ENCODE results near the gene TOMM40L.
A peak's percentile ranks its signal among the peaks of the same experiment; 100 is the strongest.

TOMM40L gene

GRCh38 chr1:161225534-161226319 is at the start of gene TOMM40L:
Gene TOMM40L (plus strand): TSS chr1:161226060. CDS start chr1:161226490, 430 bp downstream.
- DNase-seq (ENCODE audit: low read depth), result peak; percentile 98

DNA sequence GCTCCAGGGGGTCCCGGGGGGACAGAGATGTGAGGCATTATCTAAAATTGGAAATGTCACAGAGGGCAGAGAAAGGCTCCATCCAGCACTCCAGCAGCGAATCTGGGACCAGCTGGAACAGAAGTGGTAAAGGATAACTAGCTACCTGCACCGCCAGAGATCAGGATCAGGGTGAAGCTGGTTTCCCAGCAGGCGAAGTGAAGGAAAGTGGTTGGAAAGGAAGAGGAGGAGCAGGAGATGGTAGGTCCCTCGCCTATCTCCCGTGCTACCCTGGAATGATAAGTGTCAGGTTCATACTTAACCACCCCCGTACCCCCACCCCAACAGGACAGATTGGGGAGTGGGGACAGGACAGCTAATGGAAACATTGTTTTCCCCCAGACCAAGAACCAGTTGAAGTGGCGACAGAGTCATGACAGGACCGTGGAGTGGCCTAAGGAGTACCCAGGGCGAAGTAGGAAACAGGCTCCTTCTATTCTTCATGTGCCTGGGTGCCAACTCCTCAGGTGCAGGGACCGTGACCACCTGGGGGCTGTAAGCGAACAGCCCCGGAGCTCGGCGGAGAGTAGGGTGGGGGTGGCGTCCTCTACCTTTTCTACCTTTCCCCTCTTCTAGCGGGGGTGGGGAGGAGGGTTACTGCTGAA is 49.3 kb upstream of the TOMM40L start:
- no peak for DNase-seq (ENCODE audit: low read depth)

DNA sequence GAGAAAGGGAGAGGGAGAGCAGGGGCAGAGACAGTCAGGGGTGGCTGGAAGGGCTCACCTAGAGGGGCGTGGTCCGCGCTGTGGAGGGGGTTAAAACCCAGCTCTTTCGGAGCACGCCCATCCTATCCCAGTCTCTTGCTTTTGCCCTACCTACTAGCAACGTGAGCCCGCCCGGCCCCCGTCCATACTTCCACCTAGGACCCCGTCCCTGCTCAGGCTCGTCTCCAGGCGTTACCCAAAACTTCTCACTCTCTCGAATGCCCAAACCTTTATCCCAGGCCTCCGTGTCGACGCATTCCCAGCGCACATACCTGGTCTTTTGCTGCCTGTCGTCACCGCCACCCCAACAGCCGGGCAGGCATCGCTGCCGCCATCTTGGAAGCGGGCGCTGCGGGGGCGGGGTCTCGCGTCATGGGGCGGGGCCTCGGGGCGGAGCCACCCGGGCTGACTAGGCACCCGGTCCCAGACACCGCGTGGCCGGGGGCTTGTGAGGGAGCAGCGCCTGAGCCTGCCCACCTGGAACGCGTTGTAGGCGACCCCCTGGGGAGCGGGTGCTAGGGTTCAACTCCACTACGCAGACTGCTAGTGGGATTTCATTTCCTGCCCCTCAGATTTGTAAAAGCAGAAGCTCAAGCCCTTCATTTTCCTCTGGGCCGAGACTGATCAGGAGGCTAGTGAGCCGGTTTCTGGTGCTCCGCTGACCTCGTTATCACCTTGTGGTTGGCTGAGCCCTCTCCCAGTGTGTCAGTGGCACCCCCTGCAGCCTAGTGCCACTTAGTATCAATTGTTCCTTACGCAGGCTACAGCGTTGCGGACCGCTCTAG is 48.5 kb upstream of the TOMM40L start, which contains the start of gene B4GALT3:
B4GALT3 (minus strand) TSS at position 396 of the 824 bp plus-strand sequence. CDS start 1,447 bp downstream, outside the sequence.
- no peak for DNase-seq (ENCODE audit: low read depth)

GRCh38 chr1:161177936-161178244 is 48.0 kb upstream of the TOMM40L start:
- no peak for DNase-seq (ENCODE audit: low read depth)

GRCh38 chr1:161179698-161180097 is 46.2 kb upstream of the TOMM40L start:
- DNase-seq (ENCODE audit: low read depth), result no peak

- DNase-seq (ENCODE audit: low read depth), result no peak
These were observed 45.2 kb upstream of the TOMM40L start for GRCh38 chr1:161180639-161181038.

GRCh38 chr1:161182214-161182613 is 43.6 kb upstream of the TOMM40L start:
- no peak for DNase-seq (ENCODE audit: low read depth)

DNA sequence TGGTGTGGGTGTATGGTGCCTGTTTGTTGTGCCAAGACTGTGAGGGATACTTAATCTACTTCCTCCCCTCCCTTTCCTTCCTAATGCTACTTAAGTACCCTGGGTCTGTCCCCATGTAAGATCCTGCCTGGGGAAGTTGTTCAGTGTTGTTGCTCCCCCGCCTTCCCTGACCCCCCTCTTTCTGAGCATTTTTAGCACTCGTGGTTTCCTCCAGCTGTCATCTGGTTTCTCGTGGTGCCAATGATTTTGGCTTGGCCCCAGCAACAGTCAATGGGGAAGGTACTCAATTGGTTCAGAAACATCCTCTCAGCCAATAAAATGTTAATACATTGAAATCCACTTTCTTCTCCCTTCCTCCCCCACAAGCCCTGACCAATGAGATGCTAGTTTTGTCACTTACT is 40.6 kb upstream of the TOMM40L start:
- DNase-seq (ENCODE audit: low read depth), result peak; percentile 72

DNA sequence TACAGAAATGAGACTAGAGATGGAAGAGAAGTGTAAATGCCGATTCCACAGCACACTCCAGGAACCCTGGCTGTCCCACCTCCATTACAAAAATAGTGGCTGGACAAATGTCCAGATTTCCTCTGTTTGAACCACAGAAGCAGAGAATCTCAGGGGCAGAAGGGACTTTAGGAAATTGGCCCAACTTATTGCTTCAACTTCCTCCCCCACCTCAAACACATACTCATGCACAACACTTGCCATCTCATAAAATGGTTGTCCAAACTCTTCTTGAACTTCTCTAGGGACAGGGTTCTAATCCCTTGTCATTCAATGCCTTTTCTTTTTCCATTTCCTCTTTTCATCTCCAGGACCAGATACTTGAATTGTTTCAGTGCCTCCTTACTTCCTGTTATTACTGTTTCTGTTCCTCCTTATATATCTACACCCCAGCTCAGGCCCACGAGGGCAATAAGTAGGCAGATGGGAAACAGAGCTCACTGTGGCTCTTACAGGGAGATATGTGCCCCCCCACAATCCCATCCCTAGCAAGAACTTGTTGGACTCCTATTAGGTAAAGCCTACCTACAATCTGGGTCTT is 40.0 kb upstream of the TOMM40L start:
- no peak for DNase-seq (ENCODE audit: low read depth)

DNA sequence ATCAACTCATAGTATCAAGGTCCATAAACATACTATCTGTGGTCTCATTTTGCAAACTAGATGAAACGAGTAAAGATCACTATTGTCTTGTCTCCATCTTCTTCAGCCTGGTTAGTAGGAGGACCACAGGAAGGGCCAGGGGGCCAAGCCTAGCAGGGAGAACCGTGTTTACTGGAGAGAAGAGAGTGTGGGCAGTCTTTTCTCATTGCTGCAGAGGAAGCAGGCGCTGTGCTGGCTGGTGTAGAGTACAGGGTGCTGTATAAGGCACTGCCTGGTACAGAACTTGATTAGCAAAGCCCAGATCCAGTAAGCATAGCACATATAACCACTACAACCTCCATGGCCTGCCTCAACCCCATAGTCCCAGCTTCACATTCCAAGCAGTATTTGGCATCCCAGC is 38.5 kb upstream of the TOMM40L start:
- no peak for DNase-seq (ENCODE audit: low read depth)

GRCh38 chr1:161188381-161188780 is 37.5 kb upstream of the TOMM40L start:
- no peak for DNase-seq (ENCODE audit: low read depth)

- no peak for DNase-seq (ENCODE audit: low read depth)
These were observed 36.8 kb upstream of the TOMM40L start for GRCh38 chr1:161189036-161189435.

DNA sequence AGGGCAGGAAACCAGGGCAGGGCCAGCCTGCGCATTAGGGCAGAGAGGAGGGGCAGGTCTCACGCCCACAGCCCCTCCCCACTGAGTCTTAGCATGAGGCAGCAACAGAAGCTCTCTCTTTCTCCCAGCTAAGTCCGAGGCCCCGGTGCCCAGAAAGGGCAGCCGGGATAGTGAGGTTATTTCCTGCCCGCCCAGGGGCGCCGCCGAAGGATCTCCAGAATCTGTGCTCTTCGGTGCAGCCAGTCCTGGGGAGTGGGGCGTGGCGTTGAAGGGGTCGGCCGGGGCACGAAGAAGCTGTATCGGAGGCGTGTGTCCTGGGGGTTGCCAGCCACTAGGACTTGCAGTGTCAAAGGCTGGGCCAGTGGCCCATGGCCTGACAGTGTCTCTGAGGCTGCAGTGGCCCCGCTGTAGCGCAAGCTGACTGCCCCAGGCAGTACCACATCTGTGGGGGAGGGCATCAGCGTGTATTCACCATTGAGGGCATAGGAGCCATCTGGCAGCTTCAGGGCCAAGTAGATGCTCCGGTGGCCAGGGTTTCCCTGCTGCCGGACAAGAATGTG is 34.8 kb upstream of the TOMM40L start:
- no peak for DNase-seq (ENCODE audit: low read depth)

DNA sequence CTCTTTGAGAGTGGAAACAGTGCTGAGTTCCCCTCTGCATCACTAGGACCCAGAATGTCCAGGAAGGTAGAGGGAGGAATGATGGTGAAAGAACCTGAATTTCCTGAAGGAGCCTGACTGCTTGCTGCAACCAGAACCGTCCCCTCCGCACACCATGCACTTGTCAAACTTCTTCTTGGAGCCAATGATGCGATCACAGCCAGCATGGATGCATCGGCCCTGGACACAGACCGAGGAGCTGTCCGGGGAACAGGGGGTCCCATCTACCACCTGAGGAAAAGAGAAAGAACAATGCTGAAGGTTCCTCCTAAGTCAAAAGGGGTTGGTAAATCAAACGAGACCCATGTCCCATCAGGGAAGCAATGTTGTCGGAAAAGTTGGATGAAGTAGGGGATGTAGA is 33.9 kb upstream of the TOMM40L start:
- DNase-seq (ENCODE audit: low read depth), result no peak

DNA sequence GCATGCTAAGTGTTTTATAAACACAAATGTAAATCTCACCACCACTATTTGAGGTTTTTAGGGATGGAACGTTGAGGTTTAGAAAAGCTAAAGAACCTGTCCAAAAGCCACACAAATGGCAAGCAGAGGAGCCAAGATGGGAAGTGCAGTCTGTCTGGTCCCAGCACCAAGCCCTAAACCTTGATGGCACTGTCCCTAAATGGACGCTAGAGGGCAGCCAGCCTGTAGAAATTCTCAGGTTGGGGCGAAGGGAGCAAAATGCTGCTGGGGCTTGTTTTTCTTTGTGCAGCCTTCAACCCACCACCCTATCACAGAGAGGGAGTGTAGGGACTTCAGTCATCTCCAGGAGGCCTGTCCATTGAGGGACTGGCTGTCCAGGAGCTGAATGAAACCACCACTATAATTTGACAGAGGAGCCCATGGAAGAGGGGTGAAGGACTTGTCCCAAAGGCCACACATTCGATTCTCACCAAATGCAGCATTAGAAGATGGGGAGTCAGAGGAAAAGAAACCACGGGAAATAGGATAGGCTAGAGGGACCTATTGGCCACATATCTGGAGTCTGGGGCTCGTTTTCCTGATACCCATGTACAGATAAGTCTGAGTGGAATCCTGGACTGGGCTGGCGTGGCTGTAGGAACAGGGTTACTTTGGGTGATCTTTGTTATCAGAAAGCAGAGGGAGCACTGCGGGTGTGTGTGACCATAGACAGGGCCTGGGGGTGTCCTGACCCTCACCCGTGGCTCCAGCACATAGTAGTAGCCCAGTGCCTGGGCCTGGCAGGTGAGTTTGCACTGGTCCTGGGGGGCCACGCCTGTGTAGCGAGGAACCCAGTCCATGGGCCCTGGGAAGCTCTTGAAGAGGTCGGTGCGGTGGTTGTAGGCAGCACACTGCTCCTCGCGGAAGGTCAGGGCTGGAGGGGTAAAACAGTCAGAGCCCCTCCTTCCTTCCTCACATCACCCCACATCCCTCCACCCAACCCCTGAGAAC is 33.1 kb upstream of the TOMM40L start:
- DNase-seq (ENCODE audit: low read depth), result no peak

DNA sequence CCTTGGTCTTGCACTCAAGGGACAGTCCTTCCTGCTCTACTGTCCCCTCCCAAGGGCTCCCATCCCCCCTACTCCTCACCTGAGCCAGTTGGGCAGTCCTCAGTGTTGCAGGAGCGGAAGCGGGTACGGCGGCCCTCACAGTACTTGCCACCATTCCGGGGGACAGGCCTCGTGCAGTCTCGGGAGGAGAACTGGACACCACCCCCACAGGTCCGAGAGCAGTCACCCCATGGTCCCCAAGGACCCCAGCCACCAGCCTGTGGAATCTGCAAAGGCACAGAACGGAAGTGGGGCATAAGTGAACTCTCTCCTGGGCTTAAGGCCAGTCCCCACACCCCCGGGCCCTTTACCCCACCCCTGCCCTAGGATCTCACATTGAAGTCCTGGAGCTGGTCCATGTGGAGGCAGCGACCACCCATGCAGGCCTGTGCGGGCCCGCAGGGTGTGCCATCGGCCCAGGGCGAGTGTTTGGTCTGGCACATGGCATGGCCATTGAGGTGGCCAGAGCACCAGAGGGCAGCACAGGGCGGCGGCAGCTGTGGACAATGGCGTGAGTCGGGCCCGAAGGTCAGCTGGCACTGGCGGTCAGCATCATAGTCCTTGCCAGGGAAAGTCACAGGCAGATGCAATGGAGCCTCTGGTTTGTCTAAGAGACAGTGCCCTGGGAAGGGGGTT is 32.2 kb upstream of the TOMM40L start:
- DNase-seq (ENCODE audit: low read depth), result no peak

GRCh38 chr1:161195171-161195570 is 30.7 kb upstream of the TOMM40L start:
- no peak for DNase-seq (ENCODE audit: low read depth)

DNA sequence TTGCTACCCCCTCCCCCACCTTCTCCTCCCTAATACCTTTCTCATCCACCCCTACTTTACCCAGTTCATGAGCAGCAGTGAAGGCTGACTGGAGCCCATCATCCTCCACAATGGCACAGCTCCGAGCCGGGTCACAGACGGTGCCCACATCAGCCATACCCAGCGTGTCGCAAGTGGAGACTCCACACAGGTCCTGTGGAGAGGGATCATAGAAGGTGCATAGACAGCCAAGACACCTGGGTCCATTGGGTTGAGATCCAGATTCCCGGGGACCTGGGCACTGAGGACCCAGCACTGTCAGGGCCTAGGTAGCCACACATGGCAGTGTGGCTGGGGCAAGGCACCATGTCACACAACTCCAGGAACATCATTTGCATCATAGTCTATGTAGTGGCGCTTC is 29.7 kb upstream of the TOMM40L start:
- no peak for DNase-seq (ENCODE audit: low read depth)

- peak; percentile 77 for DNase-seq (ENCODE audit: low read depth)
These were observed 29.1 kb upstream of the TOMM40L start for GRCh38 chr1:161196521-161197451.

Data from GM04503 (cell line).